Measurements from ENCODE around the gene PRKAG1.
A peak's percentile ranks its signal among the peaks of the same experiment; 100 is the strongest.
"Not testable (repeated sequence)": the region's sequence is repeated elsewhere in the genome, so short reads cannot be mapped to it uniquely, and the experiment has no call there.

PRKAG1 gene

DNA sequence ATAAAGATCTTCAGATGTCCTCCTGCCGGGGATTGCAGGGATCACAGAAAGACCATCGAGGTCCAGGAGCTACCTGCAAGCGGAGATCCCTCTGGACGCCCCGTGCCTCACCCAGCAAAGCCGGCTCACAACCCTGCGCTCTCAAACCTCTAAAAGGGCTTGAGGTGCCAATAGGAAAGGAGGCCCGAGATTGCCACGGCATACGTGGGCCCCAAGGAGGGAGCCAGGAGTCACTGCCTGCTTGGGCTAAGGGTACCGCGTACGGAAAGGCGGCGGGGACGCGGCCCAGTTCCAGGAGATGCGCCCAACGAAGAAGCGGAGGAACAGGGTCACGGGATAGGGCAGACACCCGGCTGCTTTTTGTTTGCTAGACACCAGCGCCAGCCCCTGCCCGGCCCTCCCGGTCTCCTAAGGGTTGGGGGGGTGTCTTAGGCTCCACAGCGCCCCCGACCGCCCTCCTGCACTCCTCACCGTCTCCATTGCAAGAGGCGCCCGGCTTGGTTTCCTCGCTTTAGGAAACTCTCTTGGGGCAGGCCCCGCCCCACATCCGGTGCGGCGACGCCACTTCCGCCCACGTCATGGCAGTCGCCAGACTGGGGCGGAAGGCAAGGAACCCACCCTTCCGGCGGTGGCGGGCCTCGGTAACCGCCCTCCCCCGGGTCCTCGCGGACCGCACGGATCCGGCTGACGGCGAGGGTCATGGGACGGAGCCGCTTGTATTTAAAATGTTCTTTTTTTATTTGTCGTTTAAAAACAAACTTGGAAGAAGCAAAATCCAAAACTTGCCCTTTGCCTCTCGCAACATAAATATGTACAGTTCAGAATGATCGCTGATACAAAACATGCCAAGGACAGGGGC, at the start of gene PRKAG1:
Gene PRKAG1, minus strand, starts transcription at position 516 of the 859 bp plus-strand sequence. Its CDS starts 36 bp downstream, at position 480.
- TF ChIP-seq, protein P1, sequence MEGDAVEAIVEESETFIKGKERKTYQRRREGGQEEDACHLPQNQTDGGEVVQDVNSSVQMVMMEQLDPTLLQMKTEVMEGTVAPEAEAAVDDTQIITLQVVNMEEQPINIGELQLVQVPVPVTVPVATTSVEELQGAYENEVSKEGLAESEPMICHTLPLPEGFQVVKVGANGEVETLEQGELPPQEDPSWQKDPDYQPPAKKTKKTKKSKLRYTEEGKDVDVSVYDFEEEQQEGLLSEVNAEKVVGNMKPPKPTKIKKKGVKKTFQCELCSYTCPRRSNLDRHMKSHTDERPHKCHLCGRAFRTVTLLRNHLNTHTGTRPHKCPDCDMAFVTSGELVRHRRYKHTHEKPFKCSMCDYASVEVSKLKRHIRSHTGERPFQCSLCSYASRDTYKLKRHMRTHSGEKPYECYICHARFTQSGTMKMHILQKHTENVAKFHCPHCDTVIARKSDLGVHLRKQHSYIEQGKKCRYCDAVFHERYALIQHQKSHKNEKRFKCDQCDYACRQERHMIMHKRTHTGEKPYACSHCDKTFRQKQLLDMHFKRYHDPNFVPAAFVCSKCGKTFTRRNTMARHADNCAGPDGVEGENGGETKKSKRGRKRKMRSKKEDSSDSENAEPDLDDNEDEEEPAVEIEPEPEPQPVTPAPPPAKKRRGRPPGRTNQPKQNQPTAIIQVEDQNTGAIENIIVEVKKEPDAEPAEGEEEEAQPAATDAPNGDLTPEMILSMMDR (conservative IDR thresholded peaks at IDR 0.05; ENCODE audit: low read depth) = peak; percentile 61
- peak; percentile 99 for DNase-seq (ENCODE audit: low spot score)
- peak within 1 kb of the TSS; percentile 84 for H3K27ac ChIP-seq
- ChIA-PET POLR2A (ENCODE audit: low non-redundant PET) (interaction anchor here (0.7 to 1.0 kb wide), 2 partner anchors 17 to 112 kb away, joined by 3 read pairs; no protein-coding TSS in a partner anchor), CTCF (interaction anchor here (0.6 to 1.1 kb wide), 7 partner anchors 9 to 190 kb away, joined by 3 to 7 read pairs (median 4); no protein-coding TSS in a partner anchor)

DNA sequence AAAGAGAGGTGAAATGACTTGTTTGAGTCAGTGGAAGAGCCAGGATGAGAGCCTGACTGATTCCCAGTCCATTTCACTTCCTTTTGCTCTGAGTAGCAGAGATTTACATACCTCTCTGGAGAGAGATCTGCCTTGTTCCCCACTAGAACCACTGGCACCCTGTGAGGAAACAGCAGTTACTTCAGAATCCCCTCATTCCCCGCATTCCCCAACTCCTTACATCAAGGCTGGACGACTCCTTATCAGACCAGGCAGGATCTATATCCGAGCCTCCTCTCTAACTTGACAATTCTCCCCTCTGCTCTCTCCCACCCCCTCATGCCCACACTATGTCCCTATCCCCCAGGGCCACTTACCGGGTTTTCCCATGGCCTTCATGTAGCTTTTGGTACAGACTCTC, 47.5 kb upstream of the PRKAG1 start:
- CTCF ChIA-PET = interaction anchor here (0.5 to 3.0 kb wide), 3 partner anchors 22 to 471 kb away, joined by 5 to 18 read pairs (median 5); no protein-coding TSS in a partner anchor
- POLR2A ChIA-PET (ENCODE audit: low non-redundant PET) = no interaction called here
- no peak for DNase-seq (ENCODE audit: low spot score)
- TF ChIP-seq, protein P1 (conservative IDR thresholded peaks at IDR 0.05; ENCODE audit: low read depth) = no peak
- H3K27ac ChIP-seq = no peak overlapping the region

DNA sequence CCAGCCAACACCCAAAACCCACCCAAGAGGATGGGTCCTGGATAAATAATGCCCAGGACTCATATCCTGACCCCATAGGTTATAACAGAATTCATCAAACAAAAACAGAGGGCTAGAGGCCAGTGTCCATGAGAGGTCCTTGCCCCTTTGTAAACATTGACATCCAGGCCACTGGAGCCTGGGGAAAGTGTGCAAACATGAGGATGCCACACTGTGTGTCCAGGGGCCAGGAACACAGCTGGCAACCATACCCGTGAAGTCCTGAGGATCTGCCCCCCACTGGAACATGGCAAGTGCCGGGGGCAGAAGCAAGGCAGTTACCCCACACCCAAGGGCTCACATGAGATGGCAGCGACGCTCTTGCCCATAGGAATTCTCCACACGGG, 46.2 kb upstream of the PRKAG1 start:
- DNase-seq (ENCODE audit: low spot score) = no peak
- POLR2A ChIA-PET (ENCODE audit: low non-redundant PET) = no interaction called here
- CTCF ChIA-PET = interaction anchor here (0.5 to 3.7 kb wide), 18 partner anchors 8 to 201 kb away, joined by 3 to 21 read pairs (median 5); partner anchors contain the start of genes DHH and TUBA1B
- TF ChIP-seq, protein P1 (conservative IDR thresholded peaks at IDR 0.05; ENCODE audit: low read depth) = no peak
- H3K27ac ChIP-seq = no peak overlapping the region

DNA sequence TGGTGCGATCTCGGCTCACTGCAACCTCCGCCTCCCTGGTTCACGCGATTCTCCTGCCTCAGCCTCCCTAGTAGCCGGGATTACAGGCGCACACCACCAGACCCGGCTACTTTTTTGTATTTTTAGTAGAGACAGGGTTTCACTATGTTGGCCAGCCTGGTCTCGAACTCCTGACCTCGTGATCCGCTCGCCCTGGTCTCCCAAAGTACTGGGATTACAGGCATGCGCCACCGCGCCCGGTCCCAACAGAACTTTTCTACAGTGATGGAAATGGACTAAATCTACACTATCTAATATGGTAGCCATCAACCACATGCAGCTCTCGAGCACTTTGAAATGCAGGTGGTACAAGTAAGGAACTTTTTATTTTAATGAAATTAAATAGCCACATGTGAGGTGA, 43.3 kb upstream of the PRKAG1 start:
- DNase-seq (ENCODE audit: low spot score); POLR2A ChIA-PET (ENCODE audit: low non-redundant PET); H3K27ac ChIP-seq: not testable (repeated sequence)
- CTCF ChIA-PET = interaction anchor here (3.7 kb wide), 1 partner anchor 69 kb away, joined by 21 read pairs; the partner anchor contains the start of gene TUBA1B

GRCh38 chr12:49061157-49061650, 42.6 kb upstream of the PRKAG1 start:
- H3K27ac ChIP-seq = peak overlapping the region; percentile 86
- TF ChIP-seq, protein P1 (conservative IDR thresholded peaks at IDR 0.05; ENCODE audit: low read depth) = no peak
- CTCF ChIA-PET = no interaction called here
- DNase-seq (ENCODE audit: low spot score) = peak; percentile 37
- POLR2A ChIA-PET (ENCODE audit: low non-redundant PET) = no interaction called here

GRCh38 chr12:49060237-49061156, 41.9 kb upstream of the PRKAG1 start, which contains the start of gene KMT2D:
Gene KMT2D (minus strand): TSS chr12:49060794. CDS start chr12:49055324, 5,470 bp downstream.
- ChIA-PET CTCF (interaction anchor here (0.5 kb wide), 1 partner anchor 150 kb away, joined by 3 read pairs; no protein-coding TSS in a partner anchor), POLR2A (ENCODE audit: low non-redundant PET) (no interaction called here)
- TF ChIP-seq, protein P1 (conservative IDR thresholded peaks at IDR 0.05; ENCODE audit: low read depth) = no peak
- peak; percentile 93 for DNase-seq (ENCODE audit: low spot score)
- peak within 1 kb of the TSS; percentile 86 for H3K27ac ChIP-seq
